HL-60 (cell line): ENCODE results near the gene CCDC154.

Experiments
- DNase-seq, 2 experiments: peaks; one replicate each; pipeline ENCODE4 v3.0.0-alpha.2; 2010 to 2020; ENCODE audit warnings: low read depth in 1 of 2, low spot score in 1 of 2
- H3K27ac ChIP-seq: fragments of 250-450 bp; sonication (Bioruptor Pico); replicated peaks from 2 replicates; pipeline ENCODE4 v1.5.1; 2020; ENCODE audit warnings: mild to moderate bottlenecking, moderate library complexity
- H3K27me3 ChIP-seq: fragments of 250-450 bp; sonication (Bioruptor Pico); 2 replicates; pipeline ENCODE4 v1.5.1; 2021; ENCODE audit warnings: mild to moderate bottlenecking, moderate library complexity; ENCODE audit not compliant: insufficient read depth, poor library complexity, severe bottlenecking
- H3K4me3 ChIP-seq: replicated peaks from 2 replicates; pipeline ENCODE4 v1.5.1; 2011; ENCODE audit warnings: mild to moderate bottlenecking, control low read depth, low read length; ENCODE audit not compliant: insufficient read depth
- CTCF ChIP-seq: IDR thresholded peaks from one replicate; pipeline ENCODE4 v1.5.1; 2011; ENCODE audit warnings: low read length, control low read depth, inconsistent platforms; ENCODE audit not compliant: insufficient read depth
- GABPA ChIP-seq: IDR thresholded peaks from 2 replicates; pipeline ENCODE4 v1.6.1; 2012; ENCODE audit warnings: low read depth
- POLR2AphosphoS5 ChIP-seq: IDR thresholded peaks from 2 replicates; pipeline ENCODE4 v1.6.1; 2012; ENCODE audit warnings: low read depth
- REST ChIP-seq: IDR thresholded peaks from 2 replicates; pipeline ENCODE4 v1.6.1; 2012; ENCODE audit warnings: low read depth; ENCODE audit not compliant: insufficient replicate concordance
- SPI1 ChIP-seq: IDR thresholded peaks from 2 replicates; pipeline ENCODE4 v1.6.1; 2012; ENCODE audit warnings: low read depth, mild to moderate bottlenecking, borderline replicate concordance

The CCDC154 gene

GRCh38 chr16:1420111-1420539 is 24.2 kb downstream of the CCDC154 start:
- Histone ChIP-seq H3K27ac (peak overlapping the region; percentile 83), H3K4me3 (peak overlapping the region; percentile 71), H3K27me3 (no peaks in the 10 kb centered on the region)
- no peak for TF ChIP-seq SPI1
- TF ChIP-seq POLR2AphosphoS5, result no peak
- no peak for TF ChIP-seq GABPA
- no peak for TF ChIP-seq REST
- TF ChIP-seq CTCF, result no peak
- no peak for DNase-seq

GRCh38 chr16:1416521-1416941 is 27.8 kb downstream of the CCDC154 start:
- no peak for DNase-seq
- Histone ChIP-seq H3K27ac (no peak overlapping the region), H3K27me3 (no peaks in the 10 kb centered on the region), H3K4me3 (no peak overlapping the region)
- no peak for TF ChIP-seq GABPA
- no peak for TF ChIP-seq POLR2AphosphoS5
- TF ChIP-seq CTCF, result no peak
- peak; percentile 30 for TF ChIP-seq REST
- no peak for TF ChIP-seq SPI1

- Histone ChIP-seq H3K27me3 (no peaks in the 10 kb centered on the region), H3K4me3 (peak within 1 kb of the TSS; percentile 89), H3K27ac (peak within 1 kb of the TSS; percentile 72)
- TF ChIP-seq SPI1 (no peak), CTCF (no peak), GABPA (no peak), REST (no peak), POLR2AphosphoS5 (no peak)
- DNase-seq, result peak in 1 of 2 experiments; percentile 63
Measured at GRCh38 chr16:1414532-1415260, 29.7 kb downstream of the CCDC154 start, which contains the start of gene UNKL. Gene UNKL, minus strand, starts transcription at chr16:1414704. Its CDS starts 13 bp downstream, at chr16:1414691.
